Progenitor cell of endocrine pancreas (in vitro differentiated cells): ENCODE measurements around the gene CA12. TPM values are rescaled to one million over a fixed set of nuclear protein-coding genes. Genes with fewer than 3 reads are reported as not detected.

Experiments used
- DNase-seq: peaks from one replicate; pipeline ENCODE4 v3.0.0; 2021; ENCODE audit warnings: low spot score; ENCODE audit not compliant: unreplicated experiment
- H3K27ac Mint-ChIP-seq: 2 replicates; pipeline ENCODE4 v1.8.0; 2021; ENCODE audit warnings: mild to moderate bottlenecking, moderate library complexity, mixed read lengths
- H3K27me3 Mint-ChIP-seq: 2 replicates; pipeline ENCODE4 v1.8.0; 2021; ENCODE audit warnings: mixed read lengths
- H3K36me3 Mint-ChIP-seq: 2 replicates; pipeline ENCODE4 v1.8.0; 2022; ENCODE audit warnings: mixed read lengths; ENCODE audit not compliant: insufficient read depth
- H3K4me1 Mint-ChIP-seq: 2 replicates; pipeline ENCODE4 v1.8.0; 2021; ENCODE audit warnings: low read depth, mixed read lengths
- H3K4me3 Mint-ChIP-seq: 2 replicates; pipeline ENCODE4 v1.8.0; 2021; ENCODE audit warnings: low read depth, mild to moderate bottlenecking, moderate library complexity, mixed read lengths
- H3K9me3 Mint-ChIP-seq: 2 replicates; pipeline ENCODE4 v1.8.0; 2021; ENCODE audit warnings: low read depth, mixed read lengths
- CTCF ChIP-seq: fragments of 200-600 bp; sonication (generic); IDR thresholded peaks from one replicate; pipeline ENCODE4 v1.5.0; 2021; ENCODE audit warnings: antibody characterized with exemption, mild to moderate bottlenecking; ENCODE audit not compliant: unreplicated experiment
- total RNA-seq: library from RNA; stranded (reverse); gene quantifications from 2 replicates; pipeline ENCODE4 v1.2.1, GENCODE V29; 2021

Gene CA12
- total RNA-seq, 1 donor from 2014 or later, result 0.38 TPM

- Mint-ChIP-seq H3K4me3 (no peak overlapping the region), H3K27ac (no peak overlapping the region), H3K27me3 (peaks cover 30% of the 10 kb centered on the region), H3K4me1 (no peaks in the 10 kb centered on the region), H3K9me3 (no peaks in the 10 kb centered on the region), H3K36me3 (no peaks in the 10 kb centered on the region)
- TF ChIP-seq CTCF, result no peak
- no peak for DNase-seq
Measured at GRCh38 chr15:63372753-63373152, 8.9 kb downstream of the CA12 start.

- no peak for DNase-seq
- TF ChIP-seq CTCF, result no peak
- Mint-ChIP-seq H3K27ac (no peak overlapping the region), H3K36me3 (no peaks in the 10 kb centered on the region), H3K4me3 (no peak overlapping the region), H3K9me3 (no peaks in the 10 kb centered on the region), H3K4me1 (no peaks in the 10 kb centered on the region), H3K27me3 (peaks cover 25% of the 10 kb centered on the region)
Measured at GRCh38 chr15:63372018-63372705, 9.5 kb downstream of the CA12 start.

GRCh38 chr15:63371297-63371918 lies 10.2 kb downstream of the CA12 start:
- no peak for TF ChIP-seq CTCF
- Mint-ChIP-seq H3K9me3 (no peaks in the 10 kb centered on the region), H3K4me1 (no peaks in the 10 kb centered on the region), H3K27me3 (peaks cover 18% of the 10 kb centered on the region), H3K27ac (no peak overlapping the region), H3K36me3 (no peaks in the 10 kb centered on the region), H3K4me3 (no peak overlapping the region)
- DNase-seq, result no peak

- no peak overlapping the region for H3K27ac Mint-ChIP-seq
- no peak overlapping the region for H3K4me3 Mint-ChIP-seq
- H3K4me1 Mint-ChIP-seq, result no peaks in the 10 kb centered on the region
- no peak for DNase-seq
- TF ChIP-seq CTCF, result no peak
- H3K36me3 Mint-ChIP-seq, result no peaks in the 10 kb centered on the region
- H3K9me3 Mint-ChIP-seq, result no peaks in the 10 kb centered on the region
- H3K27me3 Mint-ChIP-seq, result peaks cover 18% of the 10 kb centered on the region
Measured at GRCh38 chr15:63370764-63371163, 10.9 kb downstream of the CA12 start.

GRCh38 chr15:63369781-63370180 lies 11.9 kb downstream of the CA12 start:
- Mint-ChIP-seq H3K27me3 (peaks cover 17% of the 10 kb centered on the region), H3K4me1 (no peaks in the 10 kb centered on the region)

More at GRCh38 chr15:63369781-63370180, 11.9 kb downstream of the CA12 start:
- TF ChIP-seq CTCF, result no peak
- H3K27ac Mint-ChIP-seq, result no peak overlapping the region
- DNase-seq, result no peak
- no peak overlapping the region for H3K4me3 Mint-ChIP-seq
- H3K9me3 Mint-ChIP-seq, result no peaks in the 10 kb centered on the region
- H3K36me3 Mint-ChIP-seq, result no peaks in the 10 kb centered on the region
